Lung microvascular endothelial cell (primary cell): ENCODE data around the gene PDE9A. TPM values are rescaled to one million over a fixed set of nuclear protein-coding genes. Genes with fewer than 3 reads are reported as not detected.

Experiments used
- DNase-seq, 2 donors: peaks; one replicate each; pipeline versions ENCODE4 v3.0.0 to v3.0.0-alpha.2; 2010; ENCODE audit warnings: low read depth in 2 of 2
- total RNA-seq: library from RNA; depleted of rRNA; stranded (reverse); fragments of >200 nt; gene quantifications from 2 replicates; pipeline ENCODE4 v1.2.1, GENCODE V29; 2014

Gene PDE9A
- total RNA-seq, 1 donor from 2014 or later, result 4.0 TPM

- no peak for DNase-seq
Observed at GRCh38 chr21:42769183-42769819, 115.9 kb downstream of the PDE9A start.

GRCh38 chr21:42769820-42770716, 116.6 kb downstream of the PDE9A start:
- DNase-seq, result no peak

GRCh38 chr21:42770717-42771502, 117.5 kb downstream of the PDE9A start:
- DNase-seq, result no peak

- no peak for DNase-seq
Observed at GRCh38 chr21:42771503-42771805, 118.0 kb downstream of the PDE9A start.

GRCh38 chr21:42775123-42775522, 121.7 kb downstream of the PDE9A start:
- DNase-seq, result no peak

- no peak for DNase-seq
Observed at GRCh38 chr21:42775891-42776290, 122.5 kb downstream of the PDE9A start.

- DNase-seq, result no peak
Observed at GRCh38 chr21:42777064-42777756, 123.8 kb downstream of the PDE9A start.

- DNase-seq, result no peak
Observed at GRCh38 chr21:42777757-42778344, 124.4 kb downstream of the PDE9A start.

GRCh38 chr21:42779431-42779861, 126.0 kb downstream of the PDE9A start:
- DNase-seq, result no peak

GRCh38 chr21:42780617-42781016, 127.2 kb downstream of the PDE9A start:
- DNase-seq, result no peak

- DNase-seq, result peak in 1 of 2 donors; percentile 11
Observed at GRCh38 chr21:42781150-42781970, 127.9 kb downstream of the PDE9A start.

- no peak for DNase-seq
Observed at GRCh38 chr21:42781971-42782722, 128.7 kb downstream of the PDE9A start.

GRCh38 chr21:42782723-42783242, 129.4 kb downstream of the PDE9A start:
- no peak for DNase-seq

- DNase-seq, result peak; percentile 16 to 72
Observed at GRCh38 chr21:42784276-42784675, 130.9 kb downstream of the PDE9A start.

- no peak for DNase-seq
Observed at GRCh38 chr21:42784896-42785451, 131.6 kb downstream of the PDE9A start.

- no peak for DNase-seq
Observed at GRCh38 chr21:42785666-42786427, 132.4 kb downstream of the PDE9A start.

- no peak for DNase-seq
Observed at GRCh38 chr21:42786884-42787283, 133.5 kb downstream of the PDE9A start.

- no peak for DNase-seq
Observed at GRCh38 chr21:42787613-42788012, 134.2 kb downstream of the PDE9A start.
